HPDE6-E6E7 (cell line): ENCODE results near the gene TTC7B.

ENCODE experiments used
- DNase-seq: peaks from one replicate; pipeline ENCODE4 v3.0.0; 2011; ENCODE audit warnings: missing footprints; ENCODE audit errors: extremely low spot score

The TTC7B gene

DNA sequence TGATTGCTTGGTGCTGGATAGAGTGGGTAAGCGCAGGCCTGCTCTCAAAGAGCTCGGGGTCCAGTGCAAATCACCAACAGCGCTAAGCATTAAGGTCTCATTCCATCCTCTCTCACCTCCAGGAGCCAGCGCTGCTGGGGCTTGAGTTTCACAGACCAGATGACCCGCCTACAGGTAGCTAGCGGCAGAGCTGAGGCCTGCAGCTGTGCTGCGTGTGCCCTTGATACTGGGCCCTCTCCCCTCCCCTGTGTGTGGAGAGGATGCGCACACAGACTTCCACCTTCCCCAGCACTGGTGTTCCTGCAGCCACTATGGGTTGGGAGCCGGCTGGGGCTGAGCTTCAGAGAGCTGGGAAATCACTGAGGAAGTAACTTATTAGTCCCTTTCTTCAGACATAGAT is 269.5 kb downstream of the TTC7B start:
- DNase-seq: no peak

DNA sequence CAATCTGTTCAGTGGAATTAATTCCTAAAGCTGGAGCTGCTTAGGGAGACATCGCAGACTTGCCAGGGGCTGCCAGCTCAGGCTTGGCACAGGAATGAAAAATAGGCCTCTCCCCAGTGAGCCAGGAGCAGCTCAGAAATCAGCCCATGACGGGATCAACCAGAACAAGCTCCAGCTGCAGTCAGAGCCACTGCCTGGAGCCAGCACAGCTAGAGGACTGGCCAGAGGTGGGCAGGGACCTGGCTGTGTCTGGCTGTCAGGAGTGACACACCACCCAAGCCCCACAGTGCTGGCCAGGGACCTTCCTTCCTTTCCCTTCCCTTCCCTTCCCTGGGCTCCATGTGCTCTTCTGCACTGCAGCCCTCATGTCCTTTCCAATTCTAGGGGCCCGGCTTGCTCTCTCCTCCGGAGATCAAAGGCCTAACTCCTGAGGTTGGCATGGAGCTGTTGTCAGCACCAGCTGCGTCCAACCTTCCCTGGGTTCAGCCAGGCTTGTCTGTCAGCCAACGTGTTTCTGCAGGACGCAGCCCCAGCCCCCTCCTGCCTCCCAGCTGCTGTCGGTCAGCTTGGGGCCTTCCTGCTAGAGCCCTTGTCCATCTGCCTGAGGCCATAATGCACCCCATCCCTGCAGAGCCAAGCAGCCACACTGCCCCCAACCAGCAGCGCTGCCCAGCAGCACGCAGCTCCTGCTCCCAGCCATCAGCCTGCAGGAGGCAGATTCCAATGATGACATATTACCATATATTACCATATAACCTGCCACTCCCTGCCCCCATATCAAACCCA is 270.1 kb downstream of the TTC7B start:
- no peak for DNase-seq

DNA sequence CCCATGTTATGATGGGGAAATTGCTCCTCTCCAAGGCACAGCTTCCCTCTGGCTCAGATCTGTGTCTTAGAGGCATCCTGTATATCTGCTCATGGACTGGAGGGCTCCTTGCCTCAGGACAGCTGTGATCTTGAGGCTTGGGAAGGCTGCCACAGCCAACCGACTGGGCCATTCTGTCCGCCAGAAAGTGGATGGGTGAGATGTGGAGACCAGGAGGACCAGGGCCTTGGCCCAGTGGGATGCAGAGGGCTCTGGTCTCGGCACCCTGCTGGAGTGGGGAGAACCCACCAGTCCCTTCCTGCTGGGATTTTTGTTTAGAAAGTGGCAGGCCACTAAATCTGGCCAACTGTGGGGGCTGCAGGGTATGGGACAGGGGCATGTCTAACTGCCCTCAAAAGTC is 270.8 kb downstream of the TTC7B start:
- no peak for DNase-seq

DNA sequence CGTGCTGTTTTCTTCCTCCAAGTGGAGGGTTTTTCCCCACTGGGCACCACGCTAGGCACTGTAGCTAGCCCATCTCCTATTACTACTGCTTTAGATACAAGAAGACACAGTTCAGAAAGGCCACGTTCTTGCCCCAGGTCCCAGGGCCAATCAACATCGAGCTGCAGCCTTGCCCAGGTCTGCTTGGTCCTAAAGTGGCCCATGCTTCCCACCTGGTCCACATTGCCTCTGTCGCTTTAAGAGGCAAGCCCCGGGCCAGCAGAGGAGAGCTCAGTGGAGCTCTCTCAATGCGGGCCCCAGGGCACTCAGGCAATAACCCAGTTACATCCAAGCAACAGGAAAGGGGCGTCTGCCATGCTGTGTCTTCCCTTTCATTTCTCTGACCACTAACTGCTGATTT is 271.3 kb downstream of the TTC7B start:
- DNase-seq: no peak

DNA sequence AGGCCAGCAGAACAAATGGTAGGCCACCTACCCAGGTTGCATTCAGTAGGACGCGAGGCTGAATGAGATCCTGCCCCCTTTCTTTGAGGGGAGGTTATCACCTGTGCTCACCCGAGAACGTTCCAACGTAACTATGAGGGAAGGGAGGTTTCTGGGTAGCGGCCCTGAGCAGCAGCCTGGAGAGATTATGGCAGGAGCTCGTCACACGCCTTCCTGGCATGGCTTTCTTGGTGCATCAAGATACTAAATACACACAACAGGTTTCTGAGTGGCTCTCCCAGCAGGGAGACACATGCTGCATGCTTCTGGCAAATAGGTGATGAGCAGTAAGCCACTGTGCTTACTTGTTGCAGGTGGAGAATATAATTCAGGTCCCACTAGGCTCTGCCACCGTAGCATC is 271.7 kb downstream of the TTC7B start:
- DNase-seq: no peak

DNA sequence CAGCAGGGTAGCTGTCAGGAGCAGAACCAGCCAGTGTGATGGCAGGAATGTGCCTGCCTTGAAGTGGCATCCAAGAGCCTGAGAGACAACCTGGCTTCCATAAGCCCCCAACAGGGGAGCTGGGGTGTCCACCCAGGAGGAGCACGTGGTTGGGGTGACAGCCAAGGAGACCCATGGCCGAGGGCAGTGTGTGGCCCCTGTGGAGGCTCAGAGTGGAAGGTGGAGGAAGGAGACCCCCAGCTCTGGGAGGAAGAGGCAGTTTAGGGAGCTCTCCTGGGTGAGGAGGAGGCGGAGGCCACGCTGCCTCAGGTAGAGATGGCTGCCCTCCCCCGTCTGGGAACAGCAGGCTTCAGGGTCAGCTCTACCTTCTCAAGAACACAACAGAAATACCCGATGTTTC is 272.4 kb downstream of the TTC7B start:
- DNase-seq: no peak

DNA sequence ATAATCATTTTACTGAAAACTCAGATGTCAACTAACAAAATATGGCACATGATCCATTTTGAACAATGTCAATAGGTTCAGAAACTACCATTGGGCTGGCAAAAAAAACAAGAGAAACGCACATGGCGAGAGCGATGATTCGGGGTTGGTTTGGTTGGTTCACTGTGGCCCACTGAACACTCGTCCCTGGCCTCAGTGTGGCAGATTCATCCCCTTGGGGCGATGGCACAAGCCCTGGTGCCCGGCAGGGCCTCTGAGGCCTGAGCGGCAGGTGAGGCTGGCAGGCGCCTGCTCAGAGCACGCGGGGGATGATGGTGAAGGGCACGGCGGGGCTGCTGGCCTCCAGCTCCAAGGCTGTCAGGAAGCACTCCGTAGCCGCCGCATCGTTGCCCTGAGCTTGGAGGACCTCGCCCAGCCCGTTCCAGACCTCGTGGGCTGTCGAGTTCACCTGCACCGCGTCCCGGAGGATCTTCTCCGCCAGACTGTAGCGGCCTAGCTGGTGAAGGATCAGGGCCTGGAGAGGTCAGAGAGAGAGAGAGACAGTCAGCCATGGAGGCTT is 275.1 kb downstream of the TTC7B start:
- no peak for DNase-seq

DNA sequence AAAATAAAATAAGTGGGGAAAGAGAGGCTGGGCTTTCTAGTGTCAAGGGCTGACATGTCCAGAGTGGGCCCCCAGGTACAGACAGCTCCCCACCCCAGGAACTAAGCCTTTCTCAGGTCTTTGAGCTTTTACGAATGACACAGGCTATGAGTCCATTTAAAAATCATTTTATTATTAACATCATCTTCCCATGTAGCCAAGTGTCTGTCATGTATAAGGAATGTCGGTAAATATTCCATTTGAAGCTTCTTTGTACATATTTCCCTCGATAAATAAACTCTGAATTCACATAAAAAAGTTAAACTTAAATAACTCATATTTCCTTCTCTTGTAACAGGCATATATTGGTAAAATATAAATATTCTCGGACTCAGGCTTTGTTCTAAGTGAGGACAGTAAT is 275.8 kb downstream of the TTC7B start:
- DNase-seq: no peak

DNA sequence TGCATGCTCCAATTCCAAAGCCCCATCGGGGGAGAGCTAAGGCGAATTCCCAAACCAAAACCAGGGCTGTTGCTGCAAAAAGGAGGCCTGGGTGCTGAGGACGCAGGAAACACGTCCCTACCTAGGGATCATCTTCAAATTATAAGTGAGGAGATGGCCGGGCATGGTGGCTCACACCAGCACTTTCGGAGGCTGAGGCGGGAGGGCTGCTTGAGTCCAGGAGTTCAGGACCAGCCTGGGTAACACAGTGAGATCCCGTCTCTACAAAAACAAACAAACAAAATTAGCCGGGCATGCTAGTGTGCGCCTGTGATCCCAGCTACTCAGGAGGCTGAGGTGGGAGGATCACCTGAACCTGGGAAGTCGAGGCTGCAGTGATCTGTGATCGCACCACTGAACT is 276.2 kb downstream of the TTC7B start:
- no peak for DNase-seq

DNA sequence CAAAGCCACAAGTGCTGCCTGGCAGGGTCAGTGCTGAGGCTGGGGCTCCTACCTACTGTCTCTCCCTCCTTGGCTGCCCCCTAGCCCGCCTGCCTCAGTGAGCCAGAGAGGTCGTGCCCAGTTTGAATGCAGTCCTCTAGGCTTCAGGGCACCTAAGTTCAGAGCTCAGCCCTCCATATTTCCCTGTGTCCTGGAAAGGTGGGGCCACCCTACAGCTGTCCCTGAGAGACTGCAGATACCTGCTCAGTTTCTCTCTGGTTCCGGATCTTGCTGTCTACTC is 276.8 kb downstream of the TTC7B start:
- DNase-seq: no peak

DNA sequence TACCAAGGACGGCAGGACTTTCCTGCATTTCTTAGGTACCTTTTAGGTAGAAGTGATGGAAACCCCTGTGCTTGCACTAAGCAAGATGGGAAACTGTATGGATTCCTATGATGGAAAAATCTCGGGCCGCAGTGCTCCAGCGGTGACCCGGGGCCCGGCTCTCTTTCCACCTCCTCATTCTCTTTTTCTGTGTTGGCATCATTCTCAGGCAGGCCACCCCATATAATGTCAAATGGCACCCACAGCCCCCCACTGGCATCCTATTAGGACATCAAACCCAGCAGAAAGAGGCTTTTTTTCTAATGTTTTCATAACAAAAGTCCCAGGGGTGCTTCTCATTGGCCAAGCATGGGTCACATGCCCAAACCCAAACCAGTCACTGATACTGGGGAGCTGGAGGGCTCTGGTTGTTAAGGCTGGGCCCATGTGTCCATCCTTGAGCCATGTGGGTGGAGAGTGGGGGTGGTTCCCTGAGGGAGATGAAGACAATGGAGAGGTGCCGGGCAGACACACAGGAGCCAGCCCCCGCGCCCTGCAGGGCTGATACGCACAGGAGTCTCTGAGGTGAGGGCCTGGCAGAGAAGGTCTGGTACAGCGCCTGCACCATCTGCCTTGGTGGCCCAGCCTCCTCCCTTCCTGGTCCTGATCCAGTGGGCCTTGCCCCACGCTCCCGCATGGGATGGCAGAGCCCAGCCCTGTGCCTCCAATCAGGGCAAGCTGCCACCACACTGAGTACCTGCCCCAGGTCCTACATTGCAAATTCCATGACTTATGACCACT is 277.3 kb downstream of the TTC7B start:
- no peak for DNase-seq

DNA sequence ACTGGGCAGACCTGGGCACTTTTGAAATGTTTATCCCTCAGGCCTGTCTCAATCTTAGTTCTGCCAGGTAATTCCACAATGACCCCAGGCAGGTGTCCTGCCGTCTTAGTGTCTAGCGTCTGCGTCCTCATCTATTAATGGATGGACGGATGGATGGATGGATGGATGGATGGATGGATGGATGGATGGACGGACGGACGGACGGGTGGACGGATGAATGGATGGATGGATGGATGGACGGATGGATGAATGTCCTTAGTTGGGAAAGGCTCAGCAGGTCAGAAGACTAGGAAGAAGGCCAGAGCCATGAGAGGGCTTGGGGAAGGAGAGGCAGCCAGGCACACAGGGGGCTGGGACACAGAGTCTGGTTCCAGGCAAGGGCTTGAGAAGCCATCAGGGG is 278.1 kb downstream of the TTC7B start:
- no peak for DNase-seq

DNA sequence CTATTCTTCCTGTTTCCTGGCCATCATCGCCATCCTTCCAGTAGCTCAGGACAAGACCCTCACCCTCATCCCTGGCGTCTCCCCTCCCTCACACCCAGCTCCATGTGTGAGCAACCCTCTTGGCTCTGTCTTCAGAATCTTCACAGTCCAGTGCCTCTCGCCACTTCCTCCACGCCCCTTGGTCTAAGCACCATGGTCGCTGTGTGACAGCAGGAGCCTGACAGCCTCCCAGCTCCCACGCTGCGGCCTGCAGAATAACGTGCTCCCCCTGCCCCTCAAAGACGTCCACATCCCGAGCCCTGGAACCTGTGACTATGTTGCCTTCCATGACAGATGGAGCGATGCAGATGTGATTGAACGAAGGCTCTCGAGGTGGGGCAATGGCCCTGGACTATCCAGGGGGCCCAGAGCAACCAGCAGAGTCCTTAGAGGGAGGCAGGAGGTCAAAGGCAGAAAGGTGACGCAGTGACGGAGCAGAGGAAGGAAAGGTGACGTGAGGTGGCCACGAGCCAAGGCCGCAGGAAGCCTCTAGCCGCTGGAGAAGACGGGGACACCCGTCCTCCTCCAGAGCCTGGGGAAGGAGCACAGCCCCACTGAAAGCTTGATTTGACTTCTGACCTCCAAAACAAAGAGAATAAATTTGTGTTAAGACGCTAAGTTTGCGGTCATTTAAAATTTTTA is 279.6 kb downstream of the TTC7B start:
- no peak for DNase-seq

DNA sequence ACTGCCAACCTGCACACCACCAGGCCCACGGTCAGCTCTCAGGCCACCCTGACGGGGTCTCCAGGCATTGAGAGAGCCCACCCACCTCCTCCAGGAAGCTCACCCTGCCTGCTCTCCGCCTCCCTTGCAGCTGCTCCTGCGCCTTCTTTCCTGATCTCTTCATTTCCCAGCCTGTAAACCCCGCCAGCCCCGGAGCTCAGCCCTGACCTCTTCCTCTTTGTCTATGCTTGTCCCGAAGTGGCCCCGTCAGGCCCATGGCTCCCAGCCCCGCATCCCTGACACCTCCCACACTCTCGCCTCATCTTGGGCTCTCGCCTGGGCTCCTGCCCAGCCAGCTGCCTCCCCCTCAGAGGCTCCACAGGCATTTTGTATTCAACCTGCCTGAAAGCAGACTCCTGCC is 280.1 kb downstream of the TTC7B start:
- no peak for DNase-seq

DNA sequence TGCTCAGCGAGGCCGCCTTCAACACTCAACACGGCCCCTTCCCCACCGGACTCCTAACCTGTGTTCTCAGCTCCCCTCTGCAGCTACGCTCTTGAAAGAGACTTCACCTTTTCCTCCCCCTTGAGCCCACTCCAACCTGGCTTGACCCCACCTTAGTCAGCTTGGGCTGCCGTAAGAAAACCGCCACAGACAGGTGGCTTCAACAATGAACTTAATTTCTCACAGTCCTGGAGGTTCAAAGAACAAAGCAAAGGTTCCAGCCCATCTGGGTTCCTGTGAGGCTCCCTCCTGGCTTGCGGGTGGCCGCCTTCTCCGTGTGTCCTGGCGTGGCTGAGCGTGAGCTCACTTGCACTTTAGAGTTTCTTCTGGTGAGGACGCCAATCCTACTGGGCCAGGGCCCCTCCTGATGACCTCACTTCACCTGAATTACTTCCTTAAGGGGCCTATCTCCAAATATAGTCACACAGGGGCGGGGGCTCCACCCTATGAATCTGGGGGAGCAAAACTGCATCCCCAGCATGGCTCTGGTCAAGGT is 280.6 kb downstream of the TTC7B start:
- no peak for DNase-seq

DNA sequence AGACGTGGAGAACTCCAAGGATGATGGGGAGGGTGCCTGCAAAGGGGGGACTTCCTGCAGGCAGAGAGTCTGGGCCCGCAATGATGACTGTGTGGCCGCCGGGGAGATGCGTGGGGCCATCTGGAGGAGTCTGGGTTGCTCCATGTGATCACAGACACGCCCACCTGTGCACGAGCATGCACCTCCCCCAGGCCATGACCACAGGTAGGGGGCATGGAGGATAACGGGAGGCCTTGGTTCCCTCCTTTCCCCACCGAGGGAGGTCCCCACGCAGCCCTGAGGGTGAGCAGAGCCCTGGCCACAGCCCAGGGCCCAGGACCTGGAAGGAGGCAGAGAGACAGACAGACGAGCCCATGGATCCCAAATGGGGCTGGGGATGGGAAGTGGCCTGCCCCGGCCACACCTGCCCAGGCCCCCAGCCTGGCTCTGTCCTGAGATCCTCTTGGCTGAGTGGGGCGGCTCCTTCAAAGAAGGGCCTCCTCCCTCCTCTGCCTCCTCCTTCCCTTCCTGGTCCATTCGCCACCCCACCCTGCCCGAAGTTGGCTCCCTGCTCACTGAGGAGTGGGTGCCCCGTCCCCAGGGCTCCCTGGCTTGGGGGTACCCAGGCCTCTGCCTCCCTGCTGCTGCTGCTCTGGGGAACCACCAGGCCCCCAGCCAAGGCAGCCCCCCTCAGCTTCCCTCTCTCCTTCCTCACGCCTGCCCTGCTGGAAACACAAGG is 281.2 kb downstream of the TTC7B start:
- no peak for DNase-seq

DNA sequence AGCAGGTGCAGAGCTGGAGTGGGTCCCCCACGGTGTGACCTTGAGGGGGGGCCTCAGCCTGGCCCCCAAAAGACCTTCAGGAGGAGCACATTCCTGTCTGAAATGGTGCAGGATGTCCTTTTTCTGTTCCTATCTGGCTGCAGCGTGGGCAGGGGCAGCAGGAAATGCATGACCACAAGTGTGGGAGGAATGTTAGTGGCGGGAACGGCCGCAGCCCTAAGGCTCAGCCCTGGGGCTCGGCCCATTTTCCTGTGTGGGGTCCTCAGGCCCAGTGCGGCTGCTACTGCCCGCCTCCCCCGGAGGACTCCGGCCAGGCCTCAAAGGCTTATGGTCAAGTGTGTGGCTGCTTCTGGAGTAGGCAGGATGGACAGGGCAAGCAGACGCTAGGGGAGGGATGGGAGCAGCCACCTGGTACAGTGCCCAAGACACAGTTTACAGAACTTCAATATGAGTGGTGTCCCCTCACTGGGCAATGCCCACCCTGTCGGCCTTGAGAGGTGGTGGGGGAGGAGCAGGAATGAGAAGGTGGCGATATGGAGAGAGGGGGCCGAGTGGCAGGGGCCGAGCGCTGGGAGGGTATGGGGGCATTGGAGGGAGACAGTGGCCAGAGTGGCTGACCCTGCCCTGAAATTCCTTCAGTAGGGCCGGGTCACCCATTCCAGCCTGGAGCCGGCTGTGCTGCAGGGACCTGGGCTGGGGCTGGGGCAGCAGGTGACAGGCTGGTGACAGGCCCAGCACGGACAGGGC is 282.0 kb downstream of the TTC7B start:
- DNase-seq: no peak

DNA sequence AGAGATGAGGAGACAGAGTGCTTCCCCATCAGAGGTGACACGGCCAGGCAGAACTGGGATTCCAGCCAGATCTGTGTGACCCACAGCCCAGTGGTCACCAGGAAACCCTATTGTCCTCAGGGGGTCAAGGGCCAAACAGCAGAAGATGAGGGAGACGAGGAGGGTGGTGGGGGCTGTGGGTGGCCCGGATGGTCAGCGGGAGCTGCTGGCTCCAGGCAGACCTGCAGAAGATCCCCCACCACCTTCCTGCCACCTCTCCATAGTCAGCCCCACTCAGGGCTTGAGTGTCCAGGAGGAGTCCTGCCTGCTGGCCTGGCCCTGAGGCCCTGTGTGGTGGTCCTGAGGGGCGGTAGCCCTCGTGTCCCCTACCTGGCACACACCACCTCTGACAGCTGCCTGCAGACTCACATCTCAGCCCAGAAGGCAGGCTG is 282.6 kb downstream of the TTC7B start:
- no peak for DNase-seq

DNA sequence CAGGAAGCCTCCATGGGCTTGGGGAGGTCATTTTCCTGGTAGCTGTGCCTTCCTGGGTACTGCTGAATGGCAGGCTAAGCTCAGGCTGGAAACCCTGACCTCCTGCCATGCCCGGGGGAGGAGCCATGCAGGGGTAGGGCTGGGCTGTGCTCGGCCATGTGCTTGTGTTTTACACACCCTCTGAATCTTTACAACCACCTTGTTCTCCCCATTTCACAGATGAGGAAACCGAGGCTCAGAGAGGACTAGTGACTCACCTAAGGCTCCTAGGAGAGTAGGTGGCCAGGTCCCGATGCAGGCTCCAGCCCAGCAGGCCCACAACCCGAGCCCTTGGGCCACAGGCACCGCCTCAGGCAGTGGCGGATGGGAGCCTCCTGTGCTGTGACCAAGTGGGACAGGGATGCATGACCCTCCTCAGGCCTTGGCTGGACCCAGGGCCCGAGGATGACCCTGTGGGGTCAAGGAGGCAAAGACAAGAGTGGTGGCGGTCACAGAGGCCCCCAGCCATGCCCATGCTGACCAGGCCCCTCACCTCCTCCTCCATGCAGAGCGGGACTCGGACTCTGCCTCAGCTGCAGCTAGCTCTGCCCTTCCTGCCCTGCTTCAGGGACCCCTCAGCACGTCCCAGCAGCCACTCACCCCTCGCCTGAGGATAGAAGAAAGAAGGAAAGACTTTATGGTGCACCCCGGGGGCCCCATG is 283.3 kb downstream of the TTC7B start:
- no peak for DNase-seq

DNA sequence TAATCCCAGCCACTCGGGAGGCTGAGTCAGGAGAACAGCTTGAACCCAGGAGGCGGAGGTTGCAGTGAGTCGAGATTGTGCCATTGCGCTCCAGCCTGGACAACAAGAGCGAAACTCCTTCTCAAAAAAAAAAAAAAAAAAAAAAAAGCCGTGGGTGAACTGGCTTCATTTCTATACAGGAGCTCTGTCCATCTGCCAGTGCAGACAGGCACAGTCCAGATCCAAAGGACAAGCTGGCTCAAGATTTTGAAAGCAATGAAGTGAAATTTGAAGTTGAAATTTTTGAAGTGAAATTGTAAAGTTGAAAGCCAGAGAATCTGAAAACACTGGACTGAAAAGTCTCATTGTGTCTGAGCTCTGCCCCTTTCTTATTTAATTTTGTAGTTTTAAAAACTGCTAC is 284.7 kb downstream of the TTC7B start:
- DNase-seq: no peak
